GM18868 (cell line): ENCODE data around the gene AIMP2.
"Not testable (repeated sequence)": the region's sequence is repeated elsewhere in the genome, so short reads cannot be mapped to it uniquely, and the experiment has no call there.

Experiments
- ATAC-seq: cut with Tn5 transposase; IDR thresholded peaks from one replicate; pipeline ENCODE4 v1.9.1; 2021; ENCODE audit warnings: mild to moderate bottlenecking, moderate library complexity; ENCODE audit not compliant: unreplicated experiment

Gene AIMP2

GRCh38 chr7:6008668-6009611, at the start of gene AIMP2, which contains the start of gene PMS2:
AIMP2 (plus strand) TSS chr7:6009272; CDS start chr7:6009364, 92 bp downstream.
PMS2 (minus strand) TSS chr7:6009049; CDS start chr7:6009019, 30 bp downstream.
- ATAC-seq: peak; percentile 92

GRCh38 chr7:5963205-5963604, 45.9 kb upstream of the AIMP2 start:
- ATAC-seq: not testable (repeated sequence)

- not testable (repeated sequence) for ATAC-seq
These were observed 45.3 kb upstream of the AIMP2 start for GRCh38 chr7:5963810-5964209.

- not testable (repeated sequence) for ATAC-seq
These were observed 38.6 kb upstream of the AIMP2 start, which contains the start of gene RSPH10B for GRCh38 chr7:5970347-5970911. RSPH10B (minus strand) TSS chr7:5970689; CDS start chr7:5967116, 3,573 bp downstream.

GRCh38 chr7:5973580-5973979, 35.5 kb upstream of the AIMP2 start:
- ATAC-seq: not testable (repeated sequence)

- not testable (repeated sequence) for ATAC-seq
These were observed 29.3 kb upstream of the AIMP2 start for GRCh38 chr7:5979680-5980314.

- ATAC-seq: not testable (repeated sequence)
These were observed 22.0 kb upstream of the AIMP2 start for GRCh38 chr7:5987061-5987460.

- no peak for ATAC-seq
These were observed 11.8 kb upstream of the AIMP2 start for GRCh38 chr7:5997210-5997808.

GRCh38 chr7:6007386-6007785, 1.7 kb upstream of the AIMP2 start:
- ATAC-seq: no peak

- ATAC-seq: not testable (repeated sequence)
These were observed 1.1 kb upstream of the AIMP2 start for GRCh38 chr7:6007835-6008590.

- not testable (repeated sequence) for ATAC-seq
These were observed 1.3 kb downstream of the AIMP2 start for GRCh38 chr7:6010370-6010769.

GRCh38 chr7:6011541-6011940, 2.5 kb downstream of the AIMP2 start:
- ATAC-seq: no peak

- no peak for ATAC-seq
These were observed 3.5 kb downstream of the AIMP2 start for GRCh38 chr7:6012355-6013104.

- no peak for ATAC-seq
These were observed 7.0 kb downstream of the AIMP2 start for GRCh38 chr7:6015917-6016652.

- no peak for ATAC-seq
These were observed 7.5 kb downstream of the AIMP2 start for GRCh38 chr7:6016653-6016966.

GRCh38 chr7:6020371-6021286, 11.6 kb downstream of the AIMP2 start:
- ATAC-seq: no peak

- no peak for ATAC-seq
These were observed 13.6 kb downstream of the AIMP2 start for GRCh38 chr7:6022707-6023106.

- ATAC-seq: no peak
These were observed 14.9 kb downstream of the AIMP2 start for GRCh38 chr7:6023974-6024435.
